ENCODE data around the gene FBXO42. TPM values are rescaled to one million over a fixed set of nuclear protein-coding genes. Genes with fewer than 3 reads are reported as not detected.

Gene FBXO42
- total and polyA plus RNA-seq, 2 of the 13 experiments (the other 11 are each of a cell fraction or from before 2014, with no cell fraction given) = 7.6 to 17.5 TPM

- TF ChIP-seq, protein P1, sequence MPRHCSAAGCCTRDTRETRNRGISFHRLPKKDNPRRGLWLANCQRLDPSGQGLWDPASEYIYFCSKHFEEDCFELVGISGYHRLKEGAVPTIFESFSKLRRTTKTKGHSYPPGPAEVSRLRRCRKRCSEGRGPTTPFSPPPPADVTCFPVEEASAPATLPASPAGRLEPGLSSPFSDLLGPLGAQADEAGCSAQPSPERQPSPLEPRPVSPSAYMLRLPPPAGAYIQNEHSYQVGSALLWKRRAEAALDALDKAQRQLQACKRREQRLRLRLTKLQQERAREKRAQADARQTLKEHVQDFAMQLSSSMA (CRISPR knock-in tag; IDR thresholded peaks at IDR 0.05) = no peak
- no peak for TF ChIP-seq SSRP1 (CRISPR knock-in tag; IDR thresholded peaks at IDR 0.05)
- no peak for TF ChIP-seq ZNF431 (CRISPR knock-in tag; IDR thresholded peaks at IDR 0.05; ENCODE audit: borderline replicate concordance, low read depth)
- TF ChIP-seq MEF2D (CRISPR knock-in tag; IDR thresholded peaks at IDR 0.05) = no peak
- TF ChIP-seq ZNF160 (CRISPR knock-in tag; IDR thresholded peaks at IDR 0.05) = no peak
- TF ChIP-seq PRPF4 (IDR thresholded peaks at IDR 0.05; ENCODE audit: low read depth, low read length, poor library complexity, severe bottlenecking) = no peak
These were observed 66.2 kb downstream of the FBXO42 start (continued) for GRCh38 chr1:16286122-16286521.

DNA sequence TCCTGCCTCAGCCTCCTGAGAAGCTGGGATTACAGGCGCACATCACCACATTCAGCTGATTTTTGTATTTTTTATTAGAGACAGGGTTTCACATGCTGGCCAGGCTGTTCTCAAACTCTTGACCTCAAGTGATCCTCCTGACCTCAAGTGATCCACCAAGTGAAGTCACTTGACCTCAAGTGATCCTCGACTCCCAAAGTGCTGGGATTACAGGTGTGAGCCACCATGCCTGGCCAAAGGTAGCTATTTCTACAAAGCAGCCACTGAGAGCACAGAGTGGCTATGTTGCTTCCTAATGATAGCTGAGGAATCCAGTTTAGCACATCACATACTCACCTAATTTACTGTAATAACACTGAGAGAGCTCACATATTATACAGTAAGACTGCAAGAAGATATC lies 70.5 kb downstream of the FBXO42 start:
- H3K27me3 ChIP-seq (ENCODE audit: control insufficient read depth in 1 of 2, insufficient read depth in 2 of 2, low read length in 2 of 2) = no peaks in the 10 kb centered on the region
- H3K79me2 ChIP-seq (ENCODE audit: insufficient read depth, low read length) = peaks cover 3% of the 10 kb centered on the region
- peaks cover 4 to 13% of the 10 kb centered on the region in 2 experiments; a peak in 4 of 5 replicates for H3K36me3 ChIP-seq (replicated peaks in 1 of 2; ENCODE audit: control insufficient read depth in 1 of 2, insufficient read depth in 2 of 2, low read length in 2 of 2)
- H3K9me3 ChIP-seq (ENCODE audit: low read length) = no peaks in the 10 kb centered on the region
- H3K4me1 ChIP-seq (ENCODE audit: insufficient read depth, low read length) = no peaks in the 10 kb centered on the region
- ATAC-seq (no peak), FAIRE-seq (no peak), DNase-seq (ENCODE audit: low spot score) (no peak)
- 97% methylated on average over 2 of the region's 2 CpGs for WGBS (ENCODE audit: low lambda C conversion rate)
- H2AFZ ChIP-seq (ENCODE audit: low read length) = no peak overlapping the region
- BruUV-seq (replicated peaks) = no TSS peak
- H3K4me3 ChIP-seq (replicated peaks in 1 of 3; ENCODE audit: insufficient read depth in 1 of 3, low read depth in 2 of 3, low read length in 3 of 3) = no peak overlapping the region
- intact Hi-C loops (cut with micrococcal nuclease; ENCODE audit: unreplicated experiment) = no loop called here
- ChIA-PET CTCF (ENCODE audit: low intra/inter-chr PET ratio, low total read pairs) (no interaction called here), POLR2A (no interaction called here)
- H3K27ac ChIP-seq (ENCODE audit: extremely low read length, insufficient read depth, low read length) = no peak overlapping the region
- in situ Hi-C loops (cut with HindIII; ENCODE audit: extremely low pct_ligation_motif_present, low pct_unique_long_range_greater_than_20kb) = no loop called here
- H4K20me1 ChIP-seq (ENCODE audit: insufficient read depth, low read length) = no peaks in the 10 kb centered on the region
- H3K4me2 ChIP-seq (ENCODE audit: low read depth, low read length) = no peak overlapping the region
- no peak overlapping the region for H3K9ac ChIP-seq (ENCODE audit: insufficient read depth, low read depth, low read length)
- TF ChIP-seq SAFB2 (CRISPR knock-in tag; IDR thresholded peaks at IDR 0.05; ENCODE audit: borderline replicate concordance, low read depth) = no peak
- TF ChIP-seq ZMYM3 (CRISPR knock-in tag; IDR thresholded peaks at IDR 0.05) = no peak
- TF ChIP-seq ZNF513 (CRISPR knock-in tag; conservative IDR thresholded peaks at IDR 0.05) = no peak
- no peak for TF ChIP-seq ZNF883 (CRISPR knock-in tag; IDR thresholded peaks at IDR 0.05; ENCODE audit: not compliant biosample characterization)
- TF ChIP-seq ELF3 (CRISPR knock-in tag; IDR thresholded peaks at IDR 0.05) = no peak
- TF ChIP-seq POLR2A (IDR thresholded peaks at IDR 0.05; ENCODE audit: insufficient read depth in 1 of 2, low read depth in 2 of 2, low read length in 2 of 2) = no peak
- TF ChIP-seq, protein P2, sequence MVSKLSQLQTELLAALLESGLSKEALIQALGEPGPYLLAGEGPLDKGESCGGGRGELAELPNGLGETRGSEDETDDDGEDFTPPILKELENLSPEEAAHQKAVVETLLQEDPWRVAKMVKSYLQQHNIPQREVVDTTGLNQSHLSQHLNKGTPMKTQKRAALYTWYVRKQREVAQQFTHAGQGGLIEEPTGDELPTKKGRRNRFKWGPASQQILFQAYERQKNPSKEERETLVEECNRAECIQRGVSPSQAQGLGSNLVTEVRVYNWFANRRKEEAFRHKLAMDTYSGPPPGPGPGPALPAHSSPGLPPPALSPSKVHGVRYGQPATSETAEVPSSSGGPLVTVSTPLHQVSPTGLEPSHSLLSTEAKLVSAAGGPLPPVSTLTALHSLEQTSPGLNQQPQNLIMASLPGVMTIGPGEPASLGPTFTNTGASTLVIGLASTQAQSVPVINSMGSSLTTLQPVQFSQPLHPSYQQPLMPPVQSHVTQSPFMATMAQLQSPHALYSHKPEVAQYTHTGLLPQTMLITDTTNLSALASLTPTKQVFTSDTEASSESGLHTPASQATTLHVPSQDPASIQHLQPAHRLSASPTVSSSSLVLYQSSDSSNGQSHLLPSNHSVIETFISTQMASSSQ (IDR thresholded peaks at IDR 0.05; ENCODE audit: low read depth) = no peak
- TF ChIP-seq, protein P2 (CRISPR knock-in tag; IDR thresholded peaks at IDR 0.05; ENCODE audit: borderline replicate concordance) = no peak
- no peak for TF ChIP-seq ZBTB3 (CRISPR knock-in tag; IDR thresholded peaks at IDR 0.05; ENCODE audit: borderline replicate concordance, low read depth)
- no peak for TF ChIP-seq SRSF9 (IDR thresholded peaks at IDR 0.05; ENCODE audit: borderline replicate concordance, insufficient read depth, low read depth, low read length, poor library complexity, severe bottlenecking)
- no peak for TF ChIP-seq SATB2 (CRISPR knock-in tag; IDR thresholded peaks at IDR 0.05)
- no peak for TF ChIP-seq ZNF891 (CRISPR knock-in tag; IDR thresholded peaks at IDR 0.05)
- TF ChIP-seq ZEB1 (IDR thresholded peaks at IDR 0.05; ENCODE audit: insufficient replicate concordance, low read depth) = no peak
